ENCODE data around the gene SUV39H1. TPM values are rescaled to one million over a fixed set of nuclear protein-coding genes. Genes with fewer than 3 reads are reported as not detected.

SUV39H1 gene
- total and polyA plus RNA-seq, 2 of the 13 experiments (the other 11 are each of a cell fraction or from before 2014, with no cell fraction given): 5.2 to 10.1 TPM

GRCh38 chrX:48753708-48754228 lies 57.2 kb downstream of the SUV39H1 start:
- Histone ChIP-seq H3K36me3 (replicated peaks in 1 of 2; ENCODE audit: control insufficient read depth in 1 of 2, insufficient read depth in 2 of 2, low read length in 2 of 2) (no peaks in the 10 kb centered on the region), H4K20me1 (ENCODE audit: insufficient read depth, low read length) (no peaks in the 10 kb centered on the region), H3K27ac (ENCODE audit: extremely low read length, insufficient read depth, low read length) (no peak overlapping the region), H3K4me1 (ENCODE audit: insufficient read depth, low read length) (peaks cover 48% of the 10 kb centered on the region), H3K4me3 (replicated peaks in 1 of 3; ENCODE audit: insufficient read depth in 1 of 3, low read depth in 2 of 3, low read length in 3 of 3) (peak overlapping the region in 1 of 3 experiments; percentile 28; a peak in 1 of 6 replicates), H3K9me3 (ENCODE audit: low read length) (no peaks in the 10 kb centered on the region), H3K79me2 (ENCODE audit: insufficient read depth, low read length) (no peaks in the 10 kb centered on the region), H3K4me2 (ENCODE audit: low read depth, low read length) (peak overlapping the region; percentile 62), H3K27me3 (ENCODE audit: control insufficient read depth in 1 of 2, insufficient read depth in 2 of 2, low read length in 2 of 2) (no peaks in the 10 kb centered on the region), H3K9ac (ENCODE audit: insufficient read depth, low read depth, low read length) (no peak overlapping the region), H2AFZ (ENCODE audit: low read length) (no peak overlapping the region)
- TF ChIP-seq ZFP90 (CRISPR knock-in tag; IDR thresholded peaks at IDR 0.05; ENCODE audit: borderline replicate concordance): no peak
- no peak for TF ChIP-seq KDM5B (CRISPR knock-in tag; IDR thresholded peaks at IDR 0.05; ENCODE audit: borderline replicate concordance)
- TF ChIP-seq ZNF225 (CRISPR knock-in tag; IDR thresholded peaks at IDR 0.05): no peak
- no peak for TF ChIP-seq POLR2G (IDR thresholded peaks at IDR 0.05; ENCODE audit: low read depth, low read length)
- no peak for TF ChIP-seq EED (CRISPR knock-in tag; IDR thresholded peaks at IDR 0.05)
- no peak for TF ChIP-seq SOX13 (IDR thresholded peaks at IDR 0.05)
- TF ChIP-seq SOX13 (CRISPR knock-in tag; conservative IDR thresholded peaks at IDR 0.05 in 1 of 2, IDR thresholded peaks at IDR 0.05 in 1 of 2): no peak
- in situ Hi-C loops (cut with HindIII; ENCODE audit: extremely low pct_ligation_motif_present, low pct_unique_long_range_greater_than_20kb): no loop called here
- ChIA-PET CTCF (ENCODE audit: low intra/inter-chr PET ratio, low total read pairs) (no interaction called here), POLR2A (no interaction called here)
- DNase-seq (ENCODE audit: low spot score): no peak
- peak; percentile 55 for ATAC-seq
- no peak for FAIRE-seq
- WGBS (ENCODE audit: low lambda C conversion rate): no CpG with 5 or more reads among the region's 8 CpGs
- intact Hi-C loops (cut with micrococcal nuclease; ENCODE audit: unreplicated experiment): loop anchor here (10.0 kb wide), 1 partner anchor 119 kb away; no protein-coding TSS in a partner anchor
- BruUV-seq (replicated peaks): no TSS peak

GRCh38 chrX:48754238-48754637 lies 57.7 kb downstream of the SUV39H1 start:
- POLR2A ChIA-PET: no interaction called here
- intact Hi-C loops (cut with micrococcal nuclease; ENCODE audit: unreplicated experiment): loop anchor here (10.0 kb wide), 1 partner anchor 119 kb away; no protein-coding TSS in a partner anchor
- no peak overlapping the region for H2AFZ ChIP-seq (ENCODE audit: low read length)
- TF ChIP-seq LCORL (IDR thresholded peaks at IDR 0.05) (no peak), LCORL (CRISPR knock-in tag; IDR thresholded peaks at IDR 0.05) (0 out of 2 replicates have a peak, but pooled peaks have one; percentile 39), EP300 (IDR thresholded peaks at IDR 0.05; ENCODE audit: low read depth in 2 of 2, low read length in 2 of 2) (0 out of 4 replicates have a peak, but pooled peaks of 1 of the 2 experiments have one; percentile 12), EP300 (CRISPR knock-in tag; IDR thresholded peaks at IDR 0.05; ENCODE audit: borderline replicate concordance) (no peak), TEAD3 (CRISPR knock-in tag; optimal IDR thresholded peaks at IDR 0.05; ENCODE audit: borderline replicate concordance) (peak; percentile 78), SIN3B (IDR thresholded peaks at IDR 0.05; ENCODE audit: low read length) (no peak), ZNF18 (CRISPR knock-in tag; IDR thresholded peaks at IDR 0.05; ENCODE audit: insufficient replicate concordance) (peak; percentile 99), RXRA (CRISPR knock-in tag; IDR thresholded peaks at IDR 0.05) (peak; percentile 34; the same call in 1 of the 2 replicates), ZNF660 (CRISPR knock-in tag; IDR thresholded peaks at IDR 0.05; ENCODE audit: borderline replicate concordance, low read depth) (no peak), FOXC1 (CRISPR knock-in tag; IDR thresholded peaks at IDR 0.05; ENCODE audit: borderline replicate concordance) (no peak), GTF2F1 (IDR thresholded peaks at IDR 0.05; ENCODE audit: low read length) (no peak), CEBPB (IDR thresholded peaks at IDR 0.05; ENCODE audit: borderline replicate concordance, low read depth, low read length) (peak; percentile 37; the same call in 1 of the 2 replicates), HNRNPH1 (optimal IDR thresholded peaks at IDR 0.05; ENCODE audit: low read depth, low read length) (no peak)

More at GRCh38 chrX:48754238-48754637, 57.7 kb downstream of the SUV39H1 start:
- no peaks in the 10 kb centered on the region for H3K79me2 ChIP-seq (ENCODE audit: insufficient read depth, low read length)
- H3K27me3 ChIP-seq (ENCODE audit: control insufficient read depth in 1 of 2, insufficient read depth in 2 of 2, low read length in 2 of 2): no peaks in the 10 kb centered on the region
- no TSS peak for BruUV-seq (replicated peaks)
- no peak overlapping the region for H3K9ac ChIP-seq (ENCODE audit: insufficient read depth, low read depth, low read length)
- H3K27ac ChIP-seq (ENCODE audit: extremely low read length, insufficient read depth, low read length): no peak overlapping the region
- DNase-seq (ENCODE audit: low spot score) (peak; percentile 55), ATAC-seq (peak; percentile 79), FAIRE-seq (peak; percentile 26)
- H3K4me3 ChIP-seq (replicated peaks in 1 of 3; ENCODE audit: insufficient read depth in 1 of 3, low read depth in 2 of 3, low read length in 3 of 3): peak overlapping the region in 1 of 3 experiments; percentile 28; a peak in 2 of 6 replicates
- H3K36me3 ChIP-seq (replicated peaks in 1 of 2; ENCODE audit: control insufficient read depth in 1 of 2, insufficient read depth in 2 of 2, low read length in 2 of 2): no peaks in the 10 kb centered on the region
- CTCF ChIA-PET (ENCODE audit: low intra/inter-chr PET ratio, low total read pairs): no interaction called here
- H3K4me1 ChIP-seq (ENCODE audit: insufficient read depth, low read length): peaks cover 48% of the 10 kb centered on the region
- no peaks in the 10 kb centered on the region for H4K20me1 ChIP-seq (ENCODE audit: insufficient read depth, low read length)
- H3K9me3 ChIP-seq (ENCODE audit: low read length): no peaks in the 10 kb centered on the region
- in situ Hi-C loops (cut with HindIII; ENCODE audit: extremely low pct_ligation_motif_present, low pct_unique_long_range_greater_than_20kb): no loop called here
- peak overlapping the region; percentile 62 for H3K4me2 ChIP-seq (ENCODE audit: low read depth, low read length)
- WGBS (ENCODE audit: low lambda C conversion rate): no CpG with 5 or more reads among the region's 8 CpGs
